GM23338 (cell line): Measurements from ENCODE around the gene HNRNPL. TPM values are rescaled to one million over a fixed set of nuclear protein-coding genes. Genes with fewer than 3 reads are reported as not detected.

Experiments
- ATAC-seq: fragments of 200-7000 bp; cut with Tn5 transposase; 3 replicates; pipeline ENCODE4 v1.9.1; 2020
- DNase-seq: peaks from one replicate; pipeline ENCODE4 v3.0.0-alpha.2; 2015; ENCODE audit warnings: low spot score
- H2AFZ ChIP-seq: fragments of 200-600 bp; sonication (generic); 2 replicates; pipeline ENCODE4 v1.8.0; 2016; ENCODE audit warnings: antibody characterized with exemption, mild to moderate bottlenecking, moderate library complexity
- H3F3A ChIP-seq: fragments of 200-600 bp; sonication (generic); replicated peaks from 2 replicates; pipeline ENCODE4 v1.8.0; 2017; ENCODE audit warnings: antibody characterized with exemption, mixed run types, low read depth
- H3K27ac ChIP-seq: fragments of 200-600 bp; sonication (generic); 2 replicates; pipeline ENCODE4 v1.6.1; 2016; ENCODE audit warnings: low read depth
- H3K27me3 ChIP-seq: fragments of 200-600 bp; sonication (generic); 2 replicates; pipeline ENCODE4 v1.8.0; 2016; ENCODE audit warnings: mild to moderate bottlenecking, mixed run types, moderate library complexity; ENCODE audit not compliant: insufficient read depth
- H3K36me3 ChIP-seq: fragments of 200-600 bp; sonication (generic); 2 replicates; pipeline ENCODE4 v1.8.0; 2016; ENCODE audit warnings: mild to moderate bottlenecking; ENCODE audit not compliant: insufficient read depth
- H3K4me1 ChIP-seq: fragments of 200-600 bp; sonication (generic); 2 replicates; pipeline ENCODE4 v1.8.0; 2016; ENCODE audit warnings: mild to moderate bottlenecking, moderate library complexity; ENCODE audit not compliant: insufficient read depth
- H3K4me2 ChIP-seq: fragments of 200-600 bp; sonication (generic); 2 replicates; pipeline ENCODE4 v1.7.1; 2017; ENCODE audit warnings: mixed run types
- H3K4me3 ChIP-seq: fragments of 200-600 bp; sonication (generic); 2 replicates; pipeline ENCODE4 v1.6.1; 2016; ENCODE audit warnings: mixed run types
- H3K79me2 ChIP-seq: fragments of 200-600 bp; sonication (generic); replicated peaks from 2 replicates; pipeline ENCODE4 v1.8.0; 2017; ENCODE audit warnings: mild to moderate bottlenecking; ENCODE audit not compliant: insufficient read depth
- H3K9me2 ChIP-seq: fragments of 200-600 bp; sonication (generic); 2 replicates; pipeline ENCODE4 v1.8.0; 2017; ENCODE audit not compliant: insufficient read depth
- H4K20me1 ChIP-seq: fragments of 200-600 bp; sonication (generic); replicated peaks from 2 replicates; pipeline ENCODE4 v1.8.0; 2017; ENCODE audit warnings: mild to moderate bottlenecking; ENCODE audit not compliant: insufficient read depth
- H3K27ac Mint-ChIP-seq: 2 replicates; pipeline ENCODE4 v1.8.0; 2020; ENCODE audit warnings: inconsistent platforms, mild to moderate bottlenecking, moderate library complexity, mixed read lengths
- H3K27me3 Mint-ChIP-seq: 3 replicates; pipeline ENCODE4 v1.8.0; 2022; ENCODE audit warnings: low read depth, mild to moderate bottlenecking, moderate library complexity, mixed read lengths, inconsistent platforms; ENCODE audit not compliant: insufficient read depth, poor library complexity
- H3K36me3 Mint-ChIP-seq: 3 replicates; pipeline ENCODE4 v1.8.0; 2021; ENCODE audit warnings: low read depth, mild to moderate bottlenecking, inconsistent platforms, moderate library complexity, mixed read lengths
- H3K4me1 Mint-ChIP-seq: 3 replicates; pipeline ENCODE4 v1.8.0; 2020; ENCODE audit warnings: mild to moderate bottlenecking, inconsistent platforms, mixed read lengths
- H3K4me3 Mint-ChIP-seq: 3 replicates; pipeline ENCODE4 v1.8.0; 2021; ENCODE audit warnings: moderate library complexity, mild to moderate bottlenecking, inconsistent platforms, mixed read lengths
- H3K9me3 Mint-ChIP-seq: 3 replicates; pipeline ENCODE4 v1.8.0; 2020; ENCODE audit warnings: moderate library complexity, mild to moderate bottlenecking, inconsistent platforms, mixed read lengths
- CREB1 ChIP-seq: fragments of 250-450 bp; sonication (Bioruptor Pico); IDR thresholded peaks from 2 replicates; pipeline ENCODE4 v1.5.0; 2020; ENCODE audit warnings: low read depth, mild to moderate bottlenecking, moderate library complexity
- EZH2 ChIP-seq: fragments of 200-600 bp; sonication (generic); IDR thresholded peaks from one replicate; pipeline ENCODE4 v1.8.0; 2017; ENCODE audit warnings: antibody characterized with exemption, mild to moderate bottlenecking, low read depth; ENCODE audit not compliant: unreplicated experiment
- EZH2phosphoT487 ChIP-seq: fragments of 200-600 bp; sonication (generic); IDR thresholded peaks from one replicate; pipeline ENCODE4 v1.8.1; 2018; ENCODE audit warnings: antibody characterized with exemption; ENCODE audit not compliant: unreplicated experiment
- JUNB ChIP-seq: IDR thresholded peaks from one replicate; pipeline ENCODE4 v1.6.1; 2016; ENCODE audit warnings: antibody characterized with exemption; ENCODE audit not compliant: unreplicated experiment
- NANOG ChIP-seq: IDR thresholded peaks from 2 replicates; pipeline ENCODE4 v1.6.1; 2016; ENCODE audit warnings: antibody characterized with exemption, borderline replicate concordance
- POLR2AphosphoS5 ChIP-seq: IDR thresholded peaks from 2 replicates; pipeline ENCODE4 v1.6.1; 2016; ENCODE audit warnings: antibody characterized with exemption, low read depth
- STAT1 ChIP-seq: IDR thresholded peaks from one replicate; pipeline ENCODE4 v1.6.1; 2016; ENCODE audit warnings: antibody characterized with exemption; ENCODE audit not compliant: unreplicated experiment
- ZNF114 ChIP-seq: fragments of 250-450 bp; sonication (Bioruptor Pico); IDR thresholded peaks from 2 replicates; pipeline ENCODE4 v1.5.0; 2020; ENCODE audit warnings: mild to moderate bottlenecking, moderate library complexity
- ZNF331 ChIP-seq: fragments of 250-450 bp; sonication (Bioruptor Pico); IDR thresholded peaks from 2 replicates; pipeline ENCODE4 v1.5.0; 2020; ENCODE audit warnings: low read depth, mild to moderate bottlenecking, moderate library complexity
- polyA plus RNA-seq: library from polyadenylated mRNA; unstranded; fragments of >200 nt; fragmentation: Nextera tagmentation; extraction: Ambion mirVana; gene quantifications from 2 replicates; pipeline ENCODE4 v1.2.1, GENCODE V29; 2016
- total RNA-seq: library from RNA; depleted of rRNA; stranded (reverse); fragments of >200 nt; shearing (Covaris generic); gene quantifications from 2 replicates; pipeline ENCODE4 v1.2.3, GENCODE V29; 2014
- TF ChIP-seq, protein P1 (sequence below), 2 experiments: fragments of 200-600 bp in 1 of 2; sonication (generic) in 1 of 2; conservative IDR thresholded peaks; 2 replicates each; pipeline versions ENCODE4 v1.5.1 to v1.6.1; 2016 to 2017; ENCODE audit warnings: antibody characterized with exemption in 2 of 2, low read depth in 2 of 2, mild to moderate bottlenecking in 2 of 2, moderate library complexity in 1 of 2
- TF ChIP-seq, protein P2 (sequence below): IDR thresholded peaks from one replicate; pipeline ENCODE4 v1.6.1; 2018; ENCODE audit warnings: antibody characterized with exemption; ENCODE audit not compliant: unreplicated experiment
- TF ChIP-seq, protein P3 (sequence below): fragments of 250-450 bp; sonication (Bioruptor Pico); IDR thresholded peaks from 2 replicates; pipeline ENCODE4 v1.5.0; 2020; ENCODE audit warnings: mild to moderate bottlenecking, moderate library complexity

HNRNPL gene
- total and polyA plus RNA-seq, 2 experiments from 2014 or later = 580 to 664 TPM

DNA sequence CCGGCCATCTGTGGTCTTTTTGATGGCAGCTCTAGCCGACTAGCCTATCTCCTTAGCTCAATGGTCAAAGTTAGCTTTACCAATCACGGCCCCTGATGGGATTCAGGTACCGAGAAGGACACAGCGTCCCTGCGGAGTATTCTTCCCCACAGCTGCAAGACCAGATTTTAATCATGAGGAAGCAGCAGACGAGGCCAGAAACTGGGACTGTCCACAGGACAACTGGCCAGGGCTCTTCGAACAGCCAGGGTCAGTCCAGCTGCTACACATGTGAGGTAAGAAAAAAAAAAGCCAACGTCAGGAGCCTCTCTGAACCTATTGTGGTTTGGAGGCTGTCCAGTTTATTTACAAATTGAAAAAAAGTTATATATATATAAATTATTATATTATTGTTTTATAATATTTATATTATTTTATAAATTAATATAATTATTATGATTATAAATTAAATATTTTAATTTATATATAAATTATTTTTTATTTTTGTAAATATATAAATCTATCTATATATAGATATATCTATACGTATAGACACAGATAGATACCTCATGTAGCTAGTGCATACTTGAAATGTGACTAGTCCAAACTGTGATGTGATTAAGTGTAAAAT lies 17.5 kb upstream of the HNRNPL start:
- no peaks in the 10 kb centered on the region for H3K36me3 Mint-ChIP-seq

More for the DNA sequence above, 17.5 kb upstream of the HNRNPL start:
- Histone ChIP-seq H3K27ac (no peak overlapping the region), H3K4me1 (no peaks in the 10 kb centered on the region), H3K4me2 (no peak overlapping the region), H4K20me1 (no peaks in the 10 kb centered on the region), H2AFZ (no peak overlapping the region), H3K4me3 (no peak overlapping the region), H3K27me3 (peaks cover 19% of the 10 kb centered on the region), H3F3A (peaks cover 7% of the 10 kb centered on the region; the same call in 1 of the 2 replicates), H3K79me2 (no peaks in the 10 kb centered on the region), H3K9me2 (no peaks in the 10 kb centered on the region), H3K36me3 (no peaks in the 10 kb centered on the region)
- TF ChIP-seq NANOG = no peak
- no peak for TF ChIP-seq EZH2phosphoT487
- TF ChIP-seq STAT1 = no peak
- TF ChIP-seq, protein P1, sequence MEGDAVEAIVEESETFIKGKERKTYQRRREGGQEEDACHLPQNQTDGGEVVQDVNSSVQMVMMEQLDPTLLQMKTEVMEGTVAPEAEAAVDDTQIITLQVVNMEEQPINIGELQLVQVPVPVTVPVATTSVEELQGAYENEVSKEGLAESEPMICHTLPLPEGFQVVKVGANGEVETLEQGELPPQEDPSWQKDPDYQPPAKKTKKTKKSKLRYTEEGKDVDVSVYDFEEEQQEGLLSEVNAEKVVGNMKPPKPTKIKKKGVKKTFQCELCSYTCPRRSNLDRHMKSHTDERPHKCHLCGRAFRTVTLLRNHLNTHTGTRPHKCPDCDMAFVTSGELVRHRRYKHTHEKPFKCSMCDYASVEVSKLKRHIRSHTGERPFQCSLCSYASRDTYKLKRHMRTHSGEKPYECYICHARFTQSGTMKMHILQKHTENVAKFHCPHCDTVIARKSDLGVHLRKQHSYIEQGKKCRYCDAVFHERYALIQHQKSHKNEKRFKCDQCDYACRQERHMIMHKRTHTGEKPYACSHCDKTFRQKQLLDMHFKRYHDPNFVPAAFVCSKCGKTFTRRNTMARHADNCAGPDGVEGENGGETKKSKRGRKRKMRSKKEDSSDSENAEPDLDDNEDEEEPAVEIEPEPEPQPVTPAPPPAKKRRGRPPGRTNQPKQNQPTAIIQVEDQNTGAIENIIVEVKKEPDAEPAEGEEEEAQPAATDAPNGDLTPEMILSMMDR (conservative IDR thresholded peaks at IDR 0.05; ENCODE audit: low read depth in 2 of 2) = no peak
- TF ChIP-seq ZNF331 (CRISPR knock-in tag) = no peak
- TF ChIP-seq, protein P2, sequence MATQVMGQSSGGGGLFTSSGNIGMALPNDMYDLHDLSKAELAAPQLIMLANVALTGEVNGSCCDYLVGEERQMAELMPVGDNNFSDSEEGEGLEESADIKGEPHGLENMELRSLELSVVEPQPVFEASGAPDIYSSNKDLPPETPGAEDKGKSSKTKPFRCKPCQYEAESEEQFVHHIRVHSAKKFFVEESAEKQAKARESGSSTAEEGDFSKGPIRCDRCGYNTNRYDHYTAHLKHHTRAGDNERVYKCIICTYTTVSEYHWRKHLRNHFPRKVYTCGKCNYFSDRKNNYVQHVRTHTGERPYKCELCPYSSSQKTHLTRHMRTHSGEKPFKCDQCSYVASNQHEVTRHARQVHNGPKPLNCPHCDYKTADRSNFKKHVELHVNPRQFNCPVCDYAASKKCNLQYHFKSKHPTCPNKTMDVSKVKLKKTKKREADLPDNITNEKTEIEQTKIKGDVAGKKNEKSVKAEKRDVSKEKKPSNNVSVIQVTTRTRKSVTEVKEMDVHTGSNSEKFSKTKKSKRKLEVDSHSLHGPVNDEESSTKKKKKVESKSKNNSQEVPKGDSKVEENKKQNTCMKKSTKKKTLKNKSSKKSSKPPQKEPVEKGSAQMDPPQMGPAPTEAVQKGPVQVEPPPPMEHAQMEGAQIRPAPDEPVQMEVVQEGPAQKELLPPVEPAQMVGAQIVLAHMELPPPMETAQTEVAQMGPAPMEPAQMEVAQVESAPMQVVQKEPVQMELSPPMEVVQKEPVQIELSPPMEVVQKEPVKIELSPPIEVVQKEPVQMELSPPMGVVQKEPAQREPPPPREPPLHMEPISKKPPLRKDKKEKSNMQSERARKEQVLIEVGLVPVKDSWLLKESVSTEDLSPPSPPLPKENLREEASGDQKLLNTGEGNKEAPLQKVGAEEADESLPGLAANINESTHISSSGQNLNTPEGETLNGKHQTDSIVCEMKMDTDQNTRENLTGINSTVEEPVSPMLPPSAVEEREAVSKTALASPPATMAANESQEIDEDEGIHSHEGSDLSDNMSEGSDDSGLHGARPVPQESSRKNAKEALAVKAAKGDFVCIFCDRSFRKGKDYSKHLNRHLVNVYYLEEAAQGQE = no peak
- TF ChIP-seq ZNF114 (CRISPR knock-in tag) = no peak
- TF ChIP-seq, protein P3, sequence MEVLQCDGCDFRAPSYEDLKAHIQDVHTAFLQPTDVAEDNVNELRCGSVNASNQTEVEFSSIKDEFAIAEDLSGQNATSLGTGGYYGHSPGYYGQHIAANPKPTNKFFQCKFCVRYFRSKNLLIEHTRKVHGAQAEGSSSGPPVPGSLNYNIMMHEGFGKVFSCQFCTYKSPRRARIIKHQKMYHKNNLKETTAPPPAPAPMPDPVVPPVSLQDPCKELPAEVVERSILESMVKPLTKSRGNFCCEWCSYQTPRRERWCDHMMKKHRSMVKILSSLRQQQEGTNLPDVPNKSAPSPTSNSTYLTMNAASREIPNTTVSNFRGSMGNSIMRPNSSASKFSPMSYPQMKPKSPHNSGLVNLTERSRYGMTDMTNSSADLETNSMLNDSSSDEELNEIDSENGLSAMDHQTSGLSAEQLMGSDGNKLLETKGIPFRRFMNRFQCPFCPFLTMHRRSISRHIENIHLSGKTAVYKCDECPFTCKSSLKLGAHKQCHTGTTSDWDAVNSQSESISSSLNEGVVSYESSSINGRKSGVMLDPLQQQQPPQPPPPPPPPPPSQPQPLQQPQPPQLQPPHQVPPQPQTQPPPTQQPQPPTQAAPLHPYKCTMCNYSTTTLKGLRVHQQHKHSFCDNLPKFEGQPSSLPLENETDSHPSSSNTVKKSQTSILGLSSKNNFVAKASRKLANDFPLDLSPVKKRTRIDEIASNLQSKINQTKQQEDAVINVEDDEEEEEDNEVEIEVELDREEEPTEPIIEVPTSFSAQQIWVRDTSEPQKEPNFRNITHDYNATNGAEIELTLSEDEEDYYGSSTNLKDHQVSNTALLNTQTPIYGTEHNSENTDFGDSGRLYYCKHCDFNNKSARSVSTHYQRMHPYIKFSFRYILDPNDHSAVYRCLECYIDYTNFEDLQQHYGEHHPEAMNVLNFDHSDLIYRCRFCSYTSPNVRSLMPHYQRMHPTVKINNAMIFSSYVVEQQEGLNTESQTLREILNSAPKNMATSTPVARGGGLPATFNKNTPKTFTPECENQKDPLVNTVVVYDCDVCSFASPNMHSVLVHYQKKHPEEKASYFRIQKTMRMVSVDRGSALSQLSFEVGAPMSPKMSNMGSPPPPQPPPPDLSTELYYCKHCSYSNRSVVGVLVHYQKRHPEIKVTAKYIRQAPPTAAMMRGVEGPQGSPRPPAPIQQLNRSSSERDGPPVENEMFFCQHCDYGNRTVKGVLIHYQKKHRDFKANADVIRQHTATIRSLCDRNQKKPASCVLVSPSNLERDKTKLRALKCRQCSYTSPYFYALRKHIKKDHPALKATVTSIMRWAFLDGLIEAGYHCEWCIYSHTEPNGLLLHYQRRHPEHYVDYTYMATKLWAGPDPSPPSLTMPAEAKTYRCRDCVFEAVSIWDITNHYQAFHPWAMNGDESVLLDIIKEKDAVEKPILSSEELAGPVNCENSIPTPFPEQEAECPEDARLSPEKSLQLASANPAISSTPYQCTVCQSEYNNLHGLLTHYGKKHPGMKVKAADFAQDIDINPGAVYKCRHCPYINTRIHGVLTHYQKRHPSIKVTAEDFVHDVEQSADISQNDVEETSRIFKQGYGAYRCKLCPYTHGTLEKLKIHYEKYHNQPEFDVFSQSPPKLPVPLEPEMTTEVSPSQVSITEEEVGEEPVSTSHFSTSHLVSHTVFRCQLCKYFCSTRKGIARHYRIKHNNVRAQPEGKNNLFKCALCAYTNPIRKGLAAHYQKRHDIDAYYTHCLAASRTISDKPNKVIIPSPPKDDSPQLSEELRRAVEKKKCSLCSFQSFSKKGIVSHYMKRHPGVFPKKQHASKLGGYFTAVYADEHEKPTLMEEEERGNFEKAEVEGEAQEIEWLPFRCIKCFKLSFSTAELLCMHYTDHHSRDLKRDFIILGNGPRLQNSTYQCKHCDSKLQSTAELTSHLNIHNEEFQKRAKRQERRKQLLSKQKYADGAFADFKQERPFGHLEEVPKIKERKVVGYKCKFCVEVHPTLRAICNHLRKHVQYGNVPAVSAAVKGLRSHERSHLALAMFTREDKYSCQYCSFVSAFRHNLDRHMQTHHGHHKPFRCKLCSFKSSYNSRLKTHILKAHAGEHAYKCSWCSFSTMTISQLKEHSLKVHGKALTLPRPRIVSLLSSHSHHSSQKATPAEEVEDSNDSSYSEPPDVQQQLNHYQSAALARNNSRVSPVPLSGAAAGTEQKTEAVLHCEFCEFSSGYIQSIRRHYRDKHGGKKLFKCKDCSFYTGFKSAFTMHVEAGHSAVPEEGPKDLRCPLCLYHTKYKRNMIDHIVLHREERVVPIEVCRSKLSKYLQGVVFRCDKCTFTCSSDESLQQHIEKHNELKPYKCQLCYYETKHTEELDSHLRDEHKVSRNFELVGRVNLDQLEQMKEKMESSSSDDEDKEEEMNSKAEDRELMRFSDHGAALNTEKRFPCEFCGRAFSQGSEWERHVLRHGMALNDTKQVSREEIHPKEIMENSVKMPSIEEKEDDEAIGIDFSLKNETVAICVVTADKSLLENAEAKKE (CRISPR knock-in tag) = no peak
- no peak for TF ChIP-seq JUNB
- no peak for TF ChIP-seq CREB1 (CRISPR knock-in tag)
- no peak for TF ChIP-seq POLR2AphosphoS5
- TF ChIP-seq EZH2 = no peak
- ATAC-seq (no peak), DNase-seq (no peak)
- H3K4me1 Mint-ChIP-seq = peaks cover 8% of the 10 kb centered on the region; the same call in 2 of the 3 replicates
- no peak overlapping the region for H3K4me3 Mint-ChIP-seq
- H3K27ac Mint-ChIP-seq = no peak overlapping the region
- H3K27me3 Mint-ChIP-seq = peaks cover 11% of the 10 kb centered on the region
- no peaks in the 10 kb centered on the region; the same call in 1 of the 3 replicates for H3K9me3 Mint-ChIP-seq
